Sciatic nerve (tissue), 2 donors: ENCODE measurements around the gene RBM15B. TPM values are rescaled to one million over a fixed set of nuclear protein-coding genes. Genes with fewer than 3 reads are reported as not detected.
"Not testable (repeated sequence)": the region's sequence is repeated elsewhere in the genome, so short reads cannot be mapped to it uniquely, and the experiment has no call there.

Experiments
- ATAC-seq: fragments of 200-7000 bp; cut with Tn5 transposase; one replicate; pipeline ENCODE4 v1.9.1; 2020; ENCODE audit warnings: mild to moderate bottlenecking, moderate library complexity
- DNase-seq: peaks from one replicate; pipeline ENCODE4 v3.0.0-alpha.2; 2020; ENCODE audit warnings: low spot score
- intact Hi-C: fragments of 100-400 bp; cut with DNase I; formaldehyde crosslinking; loops from one replicate; pipeline ENCODE4 v1.14.2; 2022
- total RNA-seq: library from RNA; stranded (reverse); fragmentation: NEBNext Ultra II Directional; extraction: Animal tissue kit (Norgen Biotek cat#: 25700); gene quantifications from one replicate; pipeline ENCODE4 v1.2.1, GENCODE V29; 2021
- donor health status: DM: no; HTN: no; CAD: no.
- donor health status: DM: no; HTN: no; CAD: no.

Gene RBM15B
- total RNA-seq = 21.5 TPM

- intact Hi-C loops = no loop called here
- DNase-seq = peak; percentile 98
- peak; percentile 98 for ATAC-seq
These were observed at the start of gene RBM15B for GRCh38 chr3:51391075-51391565. Gene RBM15B (plus strand): TSS chr3:51391285. CDS start chr3:51391400, 115 bp downstream.

- intact Hi-C loops = no loop called here
- no peak for ATAC-seq
- no peak for DNase-seq
These were observed 47.0 kb upstream of the RBM15B start for GRCh38 chr3:51343918-51344687.

- ATAC-seq = no peak
- no peak for DNase-seq
- intact Hi-C loops = no loop called here
These were observed 40.3 kb upstream of the RBM15B start for GRCh38 chr3:51350751-51351150.

- intact Hi-C loops = no loop called here
- DNase-seq (no peak), ATAC-seq (no peak)
These were observed 38.0 kb upstream of the RBM15B start for GRCh38 chr3:51353131-51353530.

- ATAC-seq = no peak
- DNase-seq = no peak
- intact Hi-C loops = no loop called here
These were observed 37.4 kb upstream of the RBM15B start for GRCh38 chr3:51353691-51354090.

- no peak for ATAC-seq
- no peak for DNase-seq
- intact Hi-C loops = no loop called here
These were observed 36.9 kb upstream of the RBM15B start for GRCh38 chr3:51354172-51354571.

- intact Hi-C loops = no loop called here
- DNase-seq (no peak), ATAC-seq (no peak)
These were observed 36.1 kb upstream of the RBM15B start for GRCh38 chr3:51354731-51355615.

GRCh38 chr3:51355891-51356578 lies 35.0 kb upstream of the RBM15B start:
- DNase-seq (no peak), ATAC-seq (no peak)
- intact Hi-C loops = no loop called here

GRCh38 chr3:51357856-51358255 lies 33.2 kb upstream of the RBM15B start:
- intact Hi-C loops = no loop called here
- ATAC-seq = no peak
- DNase-seq = no peak

GRCh38 chr3:51358981-51359380 lies 32.1 kb upstream of the RBM15B start:
- intact Hi-C loops = no loop called here
- ATAC-seq = no peak
- DNase-seq = no peak

- ATAC-seq (no peak), DNase-seq (no peak)
- intact Hi-C loops = no loop called here
These were observed 30.3 kb upstream of the RBM15B start for GRCh38 chr3:51360806-51361205.

- DNase-seq (no peak), ATAC-seq (no peak)
- intact Hi-C loops = no loop called here
These were observed 29.3 kb upstream of the RBM15B start for GRCh38 chr3:51361746-51362145.

- intact Hi-C loops = no loop called here
- DNase-seq (no peak), ATAC-seq (no peak)
These were observed 28.6 kb upstream of the RBM15B start for GRCh38 chr3:51362476-51362875.

- DNase-seq, ATAC-seq, intact Hi-C loops: not testable (repeated sequence)
These were observed 22.8 kb upstream of the RBM15B start for GRCh38 chr3:51368276-51368675.

GRCh38 chr3:51371943-51372557 lies 19.0 kb upstream of the RBM15B start:
- DNase-seq (no peak), ATAC-seq (peak; percentile 45)
- intact Hi-C loops = no loop called here

- ATAC-seq = no peak
- peak; percentile 47 for DNase-seq
- intact Hi-C loops = no loop called here
These were observed 17.2 kb upstream of the RBM15B start for GRCh38 chr3:51373658-51374421.

- intact Hi-C loops = no loop called here
- ATAC-seq (no peak), DNase-seq (no peak)
These were observed 16.6 kb upstream of the RBM15B start for GRCh38 chr3:51374456-51374855.

- no peak for ATAC-seq
- no peak for DNase-seq
- intact Hi-C loops = no loop called here
These were observed 15.9 kb upstream of the RBM15B start for GRCh38 chr3:51375136-51375535.
